Caco-2 (cell line): ENCODE results near the gene USP24. TPM values are rescaled to one million over a fixed set of nuclear protein-coding genes. Genes with fewer than 3 reads are reported as not detected.

Experiments
- BruUV-seq: library from RNA; stranded (reverse); fragments of 400-500 nt; replicated peaks from 2 replicates; lab custom pipeline; 2021; lab: Mats Ljungman, UMichigan
- CTCF ChIA-PET: fragments of 300-600 bp; sonication (Branson Sonifier 250); formaldehyde crosslinking; loops from one replicate; lab custom pipeline; 2022; ENCODE audit warnings: antibody characterized with exemption; lab: Charles Lee
- POLR2A ChIA-PET: fragments of 300-600 bp; sonication (Branson Sonifier 250); formaldehyde crosslinking; loops from one replicate; lab custom pipeline; 2022; ENCODE audit warnings: antibody characterized with exemption; lab: Charles Lee
- DNase-seq, 2 experiments: peaks; one replicate each; pipeline versions ENCODE4 v3.0.0 to v3.0.0-alpha.2; 2020 to 2022
- H3K27me3 ChIP-seq: replicated peaks from 2 replicates; pipeline ENCODE4 v1.6.0; 2011; ENCODE audit warnings: low read length; ENCODE audit not compliant: control insufficient read depth, insufficient read depth
- H3K36me3 ChIP-seq: 2 replicates; pipeline ENCODE4 v1.5.1; 2011; ENCODE audit warnings: low read length; ENCODE audit not compliant: control insufficient read depth, insufficient read depth
- H3K4me1 ChIP-seq: fragments of 250-450 bp; sonication (Bioruptor Pico); 2 replicates; pipeline ENCODE4 v1.5.1; 2020; ENCODE audit warnings: mild to moderate bottlenecking
- H3K4me3 ChIP-seq: 2 replicates; pipeline ENCODE4 v1.5.1; 2011; ENCODE audit warnings: low read depth, mild to moderate bottlenecking, control low read depth, low read length
- H3K9me3 ChIP-seq: fragments of 250-450 bp; sonication (Bioruptor Pico); 2 replicates; pipeline ENCODE4 v1.5.1; 2020; ENCODE audit warnings: mild to moderate bottlenecking, moderate library complexity
- H3K27ac Mint-ChIP-seq: one replicate; pipeline ENCODE4 v1.8.0; 2022; ENCODE audit warnings: mixed read lengths; ENCODE audit not compliant: unreplicated experiment
- H3K27me3 Mint-ChIP-seq: one replicate; pipeline ENCODE4 v1.8.0; 2022; ENCODE audit warnings: mixed read lengths; ENCODE audit not compliant: insufficient read depth, unreplicated experiment
- H3K36me3 Mint-ChIP-seq: one replicate; pipeline ENCODE4 v1.8.0; 2022; ENCODE audit warnings: mild to moderate bottlenecking, mixed read lengths; ENCODE audit not compliant: insufficient read depth, unreplicated experiment
- H3K4me1 Mint-ChIP-seq: one replicate; pipeline ENCODE4 v1.8.0; 2022; ENCODE audit warnings: low read depth, mixed read lengths; ENCODE audit not compliant: unreplicated experiment
- H3K4me3 Mint-ChIP-seq: one replicate; pipeline ENCODE4 v1.8.0; 2022; ENCODE audit warnings: mild to moderate bottlenecking, moderate library complexity, mixed read lengths; ENCODE audit not compliant: unreplicated experiment
- H3K9me3 Mint-ChIP-seq: one replicate; pipeline ENCODE4 v1.8.0; 2022; ENCODE audit warnings: mixed read lengths; ENCODE audit not compliant: unreplicated experiment
- CTCF ChIP-seq, 2 experiments: fragments of 200-600 bp in 1 of 2; IDR thresholded peaks; 1 replicate in 1 of 2; 2 replicates in 1 of 2; pipeline versions ENCODE4 v1.5.1 to v1.8.0; 2011 to 2022; ENCODE audit warnings: antibody characterized with exemption in 1 of 2, control low read depth in 1 of 2, inconsistent platforms in 1 of 2, low read depth in 1 of 2, low read length in 1 of 2, mild to moderate bottlenecking in 1 of 2, moderate library complexity in 1 of 2; ENCODE audit not compliant: insufficient read depth in 1 of 2, severe bottlenecking in 1 of 2, unreplicated experiment in 1 of 2
- intact Hi-C: fragments of 100-400 bp; cut with micrococcal nuclease; formaldehyde crosslinking; loops from one replicate; pipeline ENCODE4 v1.10.0; 2022; ENCODE audit not compliant: unreplicated experiment
- total RNA-seq: library from RNA; stranded (reverse); gene quantifications from 2 replicates; pipeline ENCODE4 v1.2.3, GENCODE V29; 2022

Gene USP24
- total RNA-seq, 1 experiment from 2014 or later, result 34.7 TPM

GRCh38 chr1:55197099-55197498 is 18.1 kb downstream of the USP24 start:
- Histone ChIP-seq H3K27me3 (no peaks in the 10 kb centered on the region), H3K9me3 (no peaks in the 10 kb centered on the region), H3K36me3 (no peaks in the 10 kb centered on the region), H3K4me1 (peaks cover 9% of the 10 kb centered on the region; the same call in 1 of the 2 replicates), H3K4me3 (no peak overlapping the region)
- no peak for TF ChIP-seq CTCF (IDR thresholded peaks at IDR 0.05; ENCODE audit: insufficient read depth in 1 of 2, low read depth in 1 of 2, low read length in 1 of 2, severe bottlenecking in 1 of 2, unreplicated experiment in 1 of 2)
- DNase-seq, result no peak
- H3K4me3 Mint-ChIP-seq, result no peak overlapping the region
- H3K9me3 Mint-ChIP-seq, result peaks cover 13% of the 10 kb centered on the region
- H3K4me1 Mint-ChIP-seq, result peaks cover 24% of the 10 kb centered on the region
- CTCF ChIA-PET, result no interaction called here
- POLR2A ChIA-PET, result no interaction called here
- no peaks in the 10 kb centered on the region for H3K27me3 Mint-ChIP-seq
- H3K36me3 Mint-ChIP-seq, result peaks cover 9% of the 10 kb centered on the region
- no TSS peak for BruUV-seq
- H3K27ac Mint-ChIP-seq, result no peak overlapping the region
- intact Hi-C loops, result no loop called here

- no peak for DNase-seq
- peaks cover 9% of the 10 kb centered on the region; the same call in 1 of the 2 replicates for H3K4me1 ChIP-seq
- peaks cover 9% of the 10 kb centered on the region for H3K36me3 Mint-ChIP-seq
- intact Hi-C loops, result no loop called here
- H3K4me1 Mint-ChIP-seq, result peaks cover 24% of the 10 kb centered on the region
- H3K4me3 ChIP-seq, result no peak overlapping the region
- H3K4me3 Mint-ChIP-seq, result no peak overlapping the region
- H3K36me3 ChIP-seq, result no peaks in the 10 kb centered on the region
- no peaks in the 10 kb centered on the region for H3K9me3 ChIP-seq
- BruUV-seq, result no TSS peak
- no peak for TF ChIP-seq CTCF (IDR thresholded peaks at IDR 0.05; ENCODE audit: insufficient read depth in 1 of 2, low read depth in 1 of 2, low read length in 1 of 2, severe bottlenecking in 1 of 2, unreplicated experiment in 1 of 2)
- no peaks in the 10 kb centered on the region for H3K27me3 ChIP-seq
- H3K27me3 Mint-ChIP-seq, result no peaks in the 10 kb centered on the region
- H3K9me3 Mint-ChIP-seq, result peaks cover 13% of the 10 kb centered on the region
- no peak overlapping the region for H3K27ac Mint-ChIP-seq
- ChIA-PET POLR2A (no interaction called here), CTCF (no interaction called here)
Measured at GRCh38 chr1:55196433-55197035, 18.6 kb downstream of the USP24 start.

DNA sequence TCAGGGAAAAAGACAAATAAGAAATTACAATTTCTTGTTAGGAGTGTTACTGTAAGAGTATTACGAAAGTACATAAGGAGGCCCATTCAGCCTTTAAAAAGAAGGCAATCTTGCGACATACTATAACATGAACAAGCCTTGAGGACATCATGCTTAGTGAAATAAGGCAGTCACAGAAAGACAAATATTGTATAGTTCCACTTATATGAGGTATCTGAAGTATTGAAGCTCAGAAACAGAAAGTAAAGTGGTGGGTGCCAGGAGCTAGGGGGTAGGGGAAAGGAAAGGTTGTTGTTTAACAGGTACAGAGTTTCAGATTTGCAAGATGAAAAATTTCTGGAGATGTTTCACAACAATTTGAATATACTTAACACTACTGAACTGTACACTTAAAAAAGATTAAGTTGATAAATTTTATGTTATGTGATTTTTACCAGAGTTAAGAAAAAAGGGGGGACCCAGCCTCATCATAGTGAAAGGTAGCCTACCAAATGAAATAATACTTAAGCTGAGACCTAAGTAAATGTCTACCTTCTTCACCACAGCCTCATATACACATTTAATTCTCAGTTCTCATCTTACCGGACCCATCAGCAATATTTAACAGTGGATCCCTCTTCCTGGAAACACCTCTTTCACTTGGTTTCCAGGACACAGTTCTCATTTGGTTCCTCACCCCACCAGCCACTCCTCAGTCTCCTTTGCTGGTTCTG is 19.5 kb downstream of the USP24 start:
- Histone ChIP-seq H3K27me3 (no peaks in the 10 kb centered on the region), H3K36me3 (no peaks in the 10 kb centered on the region), H3K4me3 (no peak overlapping the region), H3K4me1 (peaks cover 9% of the 10 kb centered on the region; the same call in 1 of the 2 replicates), H3K9me3 (no peaks in the 10 kb centered on the region)
- POLR2A ChIA-PET, result no interaction called here
- peaks cover 9% of the 10 kb centered on the region for H3K36me3 Mint-ChIP-seq
- no peak for TF ChIP-seq CTCF (IDR thresholded peaks at IDR 0.05; ENCODE audit: insufficient read depth in 1 of 2, low read depth in 1 of 2, low read length in 1 of 2, severe bottlenecking in 1 of 2, unreplicated experiment in 1 of 2)
- H3K9me3 Mint-ChIP-seq, result peaks cover 13% of the 10 kb centered on the region
- no peak for DNase-seq
- H3K4me3 Mint-ChIP-seq, result no peak overlapping the region
- no TSS peak for BruUV-seq
- intact Hi-C loops, result no loop called here
- H3K4me1 Mint-ChIP-seq, result peaks cover 24% of the 10 kb centered on the region
- no peak overlapping the region for H3K27ac Mint-ChIP-seq
- H3K27me3 Mint-ChIP-seq, result no peaks in the 10 kb centered on the region
- CTCF ChIA-PET, result no interaction called here
